ENCODE measurements around the gene KDSR.
A peak's percentile ranks its signal among the peaks of the same experiment; 100 is the strongest.

The KDSR gene

GRCh38 chr18:63319383-63320122 is 47.5 kb downstream of the KDSR start, which contains the start of gene BCL2:
Gene BCL2 (minus strand): TSS chr18:63319769.
- peak; percentile 44 for DNase-seq

- no peak for DNase-seq
Observed at GRCh38 chr18:63318889-63319382, 48.1 kb downstream of the KDSR start.

GRCh38 chr18:63317982-63318888 is 48.8 kb downstream of the KDSR start:
- peak; percentile 71 for DNase-seq

- no peak for DNase-seq
Observed at GRCh38 chr18:63317556-63317946, 49.5 kb downstream of the KDSR start.

- DNase-seq = no peak
Observed at GRCh38 chr18:63316612-63317555, 50.1 kb downstream of the KDSR start.

- DNase-seq = no peak
Observed at GRCh38 chr18:63315876-63316275, 51.1 kb downstream of the KDSR start.

- no peak for DNase-seq
Observed at GRCh38 chr18:63315131-63315662, 51.8 kb downstream of the KDSR start.

- DNase-seq = no peak
Observed at GRCh38 chr18:63314062-63314790, 52.8 kb downstream of the KDSR start.

- DNase-seq = no peak
Observed at GRCh38 chr18:63313396-63313917, 53.5 kb downstream of the KDSR start.

GRCh38 chr18:63312737-63313395 is 54.1 kb downstream of the KDSR start:
- no peak for DNase-seq

- DNase-seq = no peak
Observed at GRCh38 chr18:63312019-63312409, 55.0 kb downstream of the KDSR start.

GRCh38 chr18:63311118-63312018 is 55.6 kb downstream of the KDSR start:
- DNase-seq = peak; percentile 40

- DNase-seq = no peak
Observed at GRCh38 chr18:63309422-63309821, 57.6 kb downstream of the KDSR start.

GRCh38 chr18:63307551-63308200 is 59.3 kb downstream of the KDSR start:
- DNase-seq = peak; percentile 33

GRCh38 chr18:63306819-63307550 is 60.0 kb downstream of the KDSR start:
- DNase-seq = no peak

- no peak for DNase-seq
Observed at GRCh38 chr18:63306249-63306648, 60.8 kb downstream of the KDSR start.

- DNase-seq = peak; percentile 71
Observed at GRCh38 chr18:63303547-63303946, 63.5 kb downstream of the KDSR start.

- DNase-seq = no peak
Observed at GRCh38 chr18:63302636-63303405, 64.2 kb downstream of the KDSR start.
